HCT116 (cell line): ENCODE data around the gene EPC1. TPM values are rescaled to one million over a fixed set of nuclear protein-coding genes. Genes with fewer than 3 reads are reported as not detected.

Experiments
- ATAC-seq: fragments of 200-7000 bp; cut with Tn5 transposase; 2 replicates; pipeline ENCODE4 v1.9.1; 2020; ENCODE audit warnings: mild to moderate bottlenecking, moderate library complexity
- BruUV-seq: library from RNA; stranded (reverse); fragments of 400-500 nt; replicated peaks from 2 replicates; lab custom pipeline; 2021; lab: Mats Ljungman, UMichigan
- CTCF ChIA-PET: fragments of 300-600 bp; sonication (Branson Sonifier 250); formaldehyde crosslinking; loops from one replicate; lab custom pipeline; 2021; ENCODE audit warnings: antibody characterized with exemption; lab: Charles Lee
- POLR2A ChIA-PET: fragments of 300-600, 350-600 bp; sonication (Branson Sonifier 250); formaldehyde crosslinking; loops from one replicate; lab custom pipeline; 2021; ENCODE audit warnings: antibody characterized with exemption; lab: Charles Lee
- RAD21 ChIA-PET, 2 experiments: fragments of 300-600 bp; sonication (Branson Sonifier 250); formaldehyde crosslinking; loops; one replicate each; lab custom pipeline; 2023; ENCODE audit warnings: low total read pairs in 2 of 2; ENCODE audit not compliant: uncharacterized antibody in 2 of 2, unreplicated experiment in 2 of 2, low non-redundant PET in 1 of 2; lab: Charles Lee
- DNase-seq: peaks from one replicate; pipeline ENCODE4 v3.0.0-alpha.2; 2010; ENCODE audit warnings: low read depth, low spot score
- H2AFZ ChIP-seq: fragments of 200-600 bp; shearing (Covaris generic), sonication (generic); 2 replicates; pipeline ENCODE4 v1.6.1; 2017; ENCODE audit warnings: low read depth, mixed run types, mixed read lengths, antibody characterized with exemption, low read length; ENCODE audit not compliant: poor library complexity, severe bottlenecking
- H3K27ac ChIP-seq: 2 replicates; pipeline ENCODE4 v1.5.1; 2012; ENCODE audit warnings: low read depth, low read length
- H3K27me3 ChIP-seq: fragments of 200-600 bp; sonication (generic); 2 replicates; pipeline ENCODE4 v1.6.1; 2016; ENCODE audit warnings: mixed run types, low read length, mixed read lengths; ENCODE audit not compliant: insufficient read depth
- H3K36me3 ChIP-seq, 2 experiments: fragments of 200-500 bp in 1 of 2; fragments of 200-600 bp in 1 of 2; sonication (Bioruptor generic) in 1 of 2; sonication (generic) in 1 of 2; 2 replicates each; pipeline versions ENCODE4 v1.5.1 to v1.6.1; 2014 to 2016; ENCODE audit warnings: low read length in 2 of 2, inconsistent platforms in 1 of 2, mixed read lengths in 1 of 2, mixed run types in 1 of 2; ENCODE audit not compliant: insufficient read depth in 2 of 2, control insufficient read depth in 1 of 2
- H3K4me1 ChIP-seq, 2 experiments: fragments of 200-600 bp in 1 of 2; sonication (generic) in 1 of 2; 2 replicates each; pipeline versions ENCODE4 v1.5.1 to v1.6.1; 2012 to 2017; ENCODE audit warnings: low read length in 2 of 2, inconsistent platforms in 1 of 2, mild to moderate bottlenecking in 1 of 2, mixed read lengths in 1 of 2, mixed run types in 1 of 2, moderate library complexity in 1 of 2; ENCODE audit not compliant: insufficient read depth in 2 of 2, control insufficient read depth in 1 of 2
- H3K4me2 ChIP-seq: fragments of 200-600 bp; sonication (generic); 2 replicates; pipeline ENCODE4 v1.6.1; 2017; ENCODE audit warnings: mixed run types, low read length, mixed read lengths
- H3K4me3 ChIP-seq, 2 experiments: fragments of 200-600 bp in 1 of 2; sonication (generic) in 1 of 2; replicated peaks in 1 of 2; 2 replicates each; pipeline ENCODE4 v1.5.1; 2011 to 2016; ENCODE audit warnings: low read length in 2 of 2, control low read depth in 1 of 2, low read depth in 1 of 2, mild to moderate bottlenecking in 1 of 2, mixed read lengths in 1 of 2, mixed run types in 1 of 2
- H3K79me2 ChIP-seq: fragments of 200-600 bp; sonication (generic); 2 replicates; pipeline ENCODE4 v1.6.1; 2017; ENCODE audit warnings: mild to moderate bottlenecking, mixed run types, low read length, moderate library complexity, mixed read lengths; ENCODE audit not compliant: insufficient read depth
- H3K9ac ChIP-seq: fragments of 200-600 bp; sonication (generic); 2 replicates; pipeline ENCODE4 v1.6.1; 2016; ENCODE audit warnings: low read length, mixed read lengths
- H3K9me2 ChIP-seq: fragments of 200-600 bp; sonication (generic), shearing (Covaris generic); 2 replicates; pipeline ENCODE4 v1.6.1; 2017; ENCODE audit warnings: mixed run types, mild to moderate bottlenecking, moderate library complexity; ENCODE audit not compliant: insufficient read depth
- H3K9me3 ChIP-seq, 2 experiments: fragments of 200-500 bp in 1 of 2; fragments of 200-600 bp in 1 of 2; sonication (Bioruptor generic) in 1 of 2; sonication (generic) in 1 of 2; 2 replicates each; pipeline ENCODE4 v1.6.1; 2014 to 2017; ENCODE audit warnings: low read length in 2 of 2, mixed read lengths in 2 of 2, inconsistent platforms in 1 of 2, low read depth in 1 of 2, mild to moderate bottlenecking in 1 of 2, mixed run types in 1 of 2, moderate library complexity in 1 of 2; ENCODE audit not compliant: control insufficient read depth in 1 of 2, insufficient read depth in 1 of 2
- H4K20me1 ChIP-seq: fragments of 200-600 bp; sonication (generic), shearing (Covaris generic); 2 replicates; pipeline ENCODE4 v1.6.1; 2017; ENCODE audit warnings: mixed run types, mild to moderate bottlenecking, moderate library complexity; ENCODE audit not compliant: insufficient read depth
- CBX3 ChIP-seq: IDR thresholded peaks from 2 replicates; pipeline ENCODE4 v1.6.1; 2012; ENCODE audit warnings: low read depth
- EZH2phosphoT487 ChIP-seq: fragments of 200-600 bp; IDR thresholded peaks from 2 replicates; pipeline ENCODE4 v1.6.1; 2018; ENCODE audit warnings: antibody characterized with exemption, borderline replicate concordance
- FOSL1 ChIP-seq: IDR thresholded peaks from 2 replicates; pipeline ENCODE4 v1.6.1; 2012; ENCODE audit warnings: low read depth
- JUND ChIP-seq: IDR thresholded peaks from 2 replicates; pipeline ENCODE4 v1.6.1; 2012
- SP1 ChIP-seq: IDR thresholded peaks from 2 replicates; pipeline ENCODE4 v1.6.1; 2012; ENCODE audit warnings: low read depth
- TCF7L2 ChIP-seq: IDR thresholded peaks from 2 replicates; pipeline ENCODE4 v1.7.0; 2011; ENCODE audit warnings: borderline replicate concordance, inconsistent platforms; ENCODE audit not compliant: insufficient read depth, insufficient read length; ENCODE audit errors: extremely low read depth
- intact Hi-C: fragments of 100-400 bp; cut with micrococcal nuclease; formaldehyde crosslinking; loops from 2 replicates; pipeline ENCODE4 v1.10.0; 2022
- total RNA-seq: library from RNA; stranded (reverse); gene quantifications from one replicate; pipeline ENCODE4 v1.2.1, GENCODE V29; 2021; ENCODE audit not compliant: unreplicated experiment
- TF ChIP-seq, protein P1 (sequence below): IDR thresholded peaks from 2 replicates; pipeline ENCODE4 v1.6.1; 2011; ENCODE audit warnings: mild to moderate bottlenecking, low read length, moderate library complexity; ENCODE audit not compliant: insufficient replicate concordance; ENCODE audit errors: extremely low read depth

EPC1 gene
- total RNA-seq, 1 experiment from 2014 or later = 20.1 TPM

DNA sequence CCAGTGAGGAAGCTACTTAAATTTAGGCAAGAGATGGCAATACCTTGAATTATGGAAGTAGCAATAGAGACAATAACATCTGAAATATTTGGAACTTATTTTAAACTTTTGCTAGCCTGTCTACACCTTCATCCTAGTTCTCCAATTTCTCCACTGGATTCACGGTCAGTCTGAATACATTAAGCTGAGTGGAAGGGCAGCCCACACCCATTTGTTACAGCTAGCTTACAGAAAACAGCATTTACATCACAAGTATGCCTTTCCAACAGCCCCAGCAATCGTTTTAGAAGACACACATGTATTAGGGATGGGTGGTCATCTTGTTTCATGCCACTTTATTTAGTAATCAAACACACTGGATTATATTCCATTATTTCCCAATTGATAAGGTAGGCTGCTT lies 16.7 kb downstream of the EPC1 start:
- Histone ChIP-seq H2AFZ (no peak overlapping the region), H3K27ac (no peak overlapping the region), H4K20me1 (peaks cover 32% of the 10 kb centered on the region; the same call in 1 of the 2 replicates), H3K9me3 (no peaks in the 10 kb centered on the region), H3K9ac (no peak overlapping the region), H3K36me3 (no peaks in the 10 kb centered on the region), H3K4me2 (no peak overlapping the region), H3K79me2 (peaks cover 100% of the 10 kb centered on the region), H3K4me1 (no peaks in the 10 kb centered on the region), H3K4me3 (no peak overlapping the region), H3K9me2 (no peaks in the 10 kb centered on the region), H3K27me3 (no peaks in the 10 kb centered on the region)
- no TSS peak for BruUV-seq
- ChIA-PET RAD21 (no interaction called here), POLR2A (interaction anchor here (1.2 kb wide), 1 partner anchor 10 kb away, joined by 4 read pairs; no protein-coding TSS in a partner anchor), CTCF (no interaction called here)
- DNase-seq (no peak), ATAC-seq (no peak)
- intact Hi-C loops = no loop called here
- TF ChIP-seq CBX3 (no peak), SP1 (no peak), TCF7L2 (no peak), FOSL1 (no peak)
- TF ChIP-seq, protein P1, sequence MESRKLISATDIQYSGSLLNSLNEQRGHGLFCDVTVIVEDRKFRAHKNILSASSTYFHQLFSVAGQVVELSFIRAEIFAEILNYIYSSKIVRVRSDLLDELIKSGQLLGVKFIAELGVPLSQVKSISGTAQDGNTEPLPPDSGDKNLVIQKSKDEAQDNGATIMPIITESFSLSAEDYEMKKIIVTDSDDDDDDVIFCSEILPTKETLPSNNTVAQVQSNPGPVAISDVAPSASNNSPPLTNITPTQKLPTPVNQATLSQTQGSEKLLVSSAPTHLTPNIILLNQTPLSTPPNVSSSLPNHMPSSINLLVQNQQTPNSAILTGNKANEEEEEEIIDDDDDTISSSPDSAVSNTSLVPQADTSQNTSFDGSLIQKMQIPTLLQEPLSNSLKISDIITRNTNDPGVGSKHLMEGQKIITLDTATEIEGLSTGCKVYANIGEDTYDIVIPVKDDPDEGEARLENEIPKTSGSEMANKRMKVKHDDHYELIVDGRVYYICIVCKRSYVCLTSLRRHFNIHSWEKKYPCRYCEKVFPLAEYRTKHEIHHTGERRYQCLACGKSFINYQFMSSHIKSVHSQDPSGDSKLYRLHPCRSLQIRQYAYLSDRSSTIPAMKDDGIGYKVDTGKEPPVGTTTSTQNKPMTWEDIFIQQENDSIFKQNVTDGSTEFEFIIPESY = no peak

DNA sequence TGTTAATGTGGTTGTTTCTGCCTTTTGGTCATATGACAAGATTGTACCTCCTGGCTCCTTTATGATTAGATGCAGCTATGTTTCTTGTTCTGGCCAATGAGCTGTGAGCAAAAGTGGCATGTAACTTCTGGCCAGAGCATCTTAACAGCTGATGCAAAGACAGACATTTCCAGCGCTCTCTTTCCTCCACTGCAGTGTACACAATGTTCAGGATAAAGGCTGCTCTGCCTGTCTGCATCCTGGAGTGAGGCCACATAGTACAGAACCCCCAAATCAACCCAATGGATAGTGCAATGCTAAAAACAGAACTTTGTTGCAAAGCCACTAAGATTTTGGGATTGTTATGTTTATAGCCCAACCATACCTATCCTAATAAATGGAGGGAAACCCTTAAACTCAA lies 17.9 kb downstream of the EPC1 start:
- Histone ChIP-seq H3K9me3 (no peaks in the 10 kb centered on the region), H2AFZ (no peak overlapping the region), H4K20me1 (peaks cover 32% of the 10 kb centered on the region; the same call in 1 of the 2 replicates), H3K4me2 (no peak overlapping the region), H3K27me3 (no peaks in the 10 kb centered on the region), H3K9ac (no peak overlapping the region), H3K9me2 (no peaks in the 10 kb centered on the region), H3K4me3 (no peak overlapping the region), H3K27ac (no peak overlapping the region), H3K36me3 (no peaks in the 10 kb centered on the region), H3K4me1 (no peaks in the 10 kb centered on the region), H3K79me2 (peaks cover 100% of the 10 kb centered on the region)
- intact Hi-C loops = no loop called here
- TF ChIP-seq EZH2phosphoT487 = no peak
- TF ChIP-seq, protein P1 = no peak
- TF ChIP-seq JUND = no peak
- BruUV-seq = no TSS peak
- ChIA-PET POLR2A (interaction anchor here (1.2 kb wide), 1 partner anchor 9 kb away, joined by 4 read pairs; no protein-coding TSS in a partner anchor), CTCF (interaction anchor here (0.9 kb wide), 1 partner anchor 17 kb away, joined by 3 read pairs; no protein-coding TSS in a partner anchor), RAD21 (no interaction called here)
- DNase-seq = no peak
- ATAC-seq = no peak
